GM23338 (cell line): ENCODE results near the gene LAD1. TPM values are rescaled to one million over a fixed set of nuclear protein-coding genes. Genes with fewer than 3 reads are reported as not detected.

Experiments used
- ATAC-seq: fragments of 200-7000 bp; cut with Tn5 transposase; 3 replicates; pipeline ENCODE4 v1.9.1; 2020
- DNase-seq: peaks from one replicate; pipeline ENCODE4 v3.0.0-alpha.2; 2015; ENCODE audit warnings: low spot score
- H2AFZ ChIP-seq: fragments of 200-600 bp; sonication (generic); 2 replicates; pipeline ENCODE4 v1.8.0; 2016; ENCODE audit warnings: antibody characterized with exemption, mild to moderate bottlenecking, moderate library complexity
- H3F3A ChIP-seq: fragments of 200-600 bp; sonication (generic); replicated peaks from 2 replicates; pipeline ENCODE4 v1.8.0; 2017; ENCODE audit warnings: antibody characterized with exemption, mixed run types, low read depth
- H3K27ac ChIP-seq: fragments of 200-600 bp; sonication (generic); 2 replicates; pipeline ENCODE4 v1.6.1; 2016; ENCODE audit warnings: low read depth
- H3K27me3 ChIP-seq: fragments of 200-600 bp; sonication (generic); 2 replicates; pipeline ENCODE4 v1.8.0; 2016; ENCODE audit warnings: mild to moderate bottlenecking, mixed run types, moderate library complexity; ENCODE audit not compliant: insufficient read depth
- H3K36me3 ChIP-seq: fragments of 200-600 bp; sonication (generic); 2 replicates; pipeline ENCODE4 v1.8.0; 2016; ENCODE audit warnings: mild to moderate bottlenecking; ENCODE audit not compliant: insufficient read depth
- H3K4me1 ChIP-seq: fragments of 200-600 bp; sonication (generic); 2 replicates; pipeline ENCODE4 v1.8.0; 2016; ENCODE audit warnings: mild to moderate bottlenecking, moderate library complexity; ENCODE audit not compliant: insufficient read depth
- H3K4me2 ChIP-seq: fragments of 200-600 bp; sonication (generic); 2 replicates; pipeline ENCODE4 v1.7.1; 2017; ENCODE audit warnings: mixed run types
- H3K4me3 ChIP-seq: fragments of 200-600 bp; sonication (generic); 2 replicates; pipeline ENCODE4 v1.6.1; 2016; ENCODE audit warnings: mixed run types
- H3K79me2 ChIP-seq: fragments of 200-600 bp; sonication (generic); replicated peaks from 2 replicates; pipeline ENCODE4 v1.8.0; 2017; ENCODE audit warnings: mild to moderate bottlenecking; ENCODE audit not compliant: insufficient read depth
- H3K9me2 ChIP-seq: fragments of 200-600 bp; sonication (generic); 2 replicates; pipeline ENCODE4 v1.8.0; 2017; ENCODE audit not compliant: insufficient read depth
- H4K20me1 ChIP-seq: fragments of 200-600 bp; sonication (generic); replicated peaks from 2 replicates; pipeline ENCODE4 v1.8.0; 2017; ENCODE audit warnings: mild to moderate bottlenecking; ENCODE audit not compliant: insufficient read depth
- H3K27ac Mint-ChIP-seq: 2 replicates; pipeline ENCODE4 v1.8.0; 2020; ENCODE audit warnings: inconsistent platforms, mild to moderate bottlenecking, moderate library complexity, mixed read lengths
- H3K27me3 Mint-ChIP-seq: 3 replicates; pipeline ENCODE4 v1.8.0; 2022; ENCODE audit warnings: low read depth, mild to moderate bottlenecking, moderate library complexity, mixed read lengths, inconsistent platforms; ENCODE audit not compliant: insufficient read depth, poor library complexity
- H3K36me3 Mint-ChIP-seq: 3 replicates; pipeline ENCODE4 v1.8.0; 2021; ENCODE audit warnings: low read depth, mild to moderate bottlenecking, inconsistent platforms, moderate library complexity, mixed read lengths
- H3K4me1 Mint-ChIP-seq: 3 replicates; pipeline ENCODE4 v1.8.0; 2020; ENCODE audit warnings: mild to moderate bottlenecking, inconsistent platforms, mixed read lengths
- H3K4me3 Mint-ChIP-seq: 3 replicates; pipeline ENCODE4 v1.8.0; 2021; ENCODE audit warnings: moderate library complexity, mild to moderate bottlenecking, inconsistent platforms, mixed read lengths
- H3K9me3 Mint-ChIP-seq: 3 replicates; pipeline ENCODE4 v1.8.0; 2020; ENCODE audit warnings: moderate library complexity, mild to moderate bottlenecking, inconsistent platforms, mixed read lengths
- CREB1 ChIP-seq: fragments of 250-450 bp; sonication (Bioruptor Pico); IDR thresholded peaks from 2 replicates; pipeline ENCODE4 v1.5.0; 2020; ENCODE audit warnings: low read depth, mild to moderate bottlenecking, moderate library complexity
- EZH2 ChIP-seq: fragments of 200-600 bp; sonication (generic); IDR thresholded peaks from one replicate; pipeline ENCODE4 v1.8.0; 2017; ENCODE audit warnings: antibody characterized with exemption, mild to moderate bottlenecking, low read depth; ENCODE audit not compliant: unreplicated experiment
- EZH2phosphoT487 ChIP-seq: fragments of 200-600 bp; sonication (generic); IDR thresholded peaks from one replicate; pipeline ENCODE4 v1.8.1; 2018; ENCODE audit warnings: antibody characterized with exemption; ENCODE audit not compliant: unreplicated experiment
- JUNB ChIP-seq: IDR thresholded peaks from one replicate; pipeline ENCODE4 v1.6.1; 2016; ENCODE audit warnings: antibody characterized with exemption; ENCODE audit not compliant: unreplicated experiment
- NANOG ChIP-seq: IDR thresholded peaks from 2 replicates; pipeline ENCODE4 v1.6.1; 2016; ENCODE audit warnings: antibody characterized with exemption, borderline replicate concordance
- POLR2AphosphoS5 ChIP-seq: IDR thresholded peaks from 2 replicates; pipeline ENCODE4 v1.6.1; 2016; ENCODE audit warnings: antibody characterized with exemption, low read depth
- STAT1 ChIP-seq: IDR thresholded peaks from one replicate; pipeline ENCODE4 v1.6.1; 2016; ENCODE audit warnings: antibody characterized with exemption; ENCODE audit not compliant: unreplicated experiment
- ZNF114 ChIP-seq: fragments of 250-450 bp; sonication (Bioruptor Pico); IDR thresholded peaks from 2 replicates; pipeline ENCODE4 v1.5.0; 2020; ENCODE audit warnings: mild to moderate bottlenecking, moderate library complexity
- ZNF331 ChIP-seq: fragments of 250-450 bp; sonication (Bioruptor Pico); IDR thresholded peaks from 2 replicates; pipeline ENCODE4 v1.5.0; 2020; ENCODE audit warnings: low read depth, mild to moderate bottlenecking, moderate library complexity
- ZNF462 ChIP-seq: fragments of 250-450 bp; sonication (Bioruptor Pico); IDR thresholded peaks from 2 replicates; pipeline ENCODE4 v1.5.0; 2020; ENCODE audit warnings: mild to moderate bottlenecking, moderate library complexity
- polyA plus RNA-seq: library from polyadenylated mRNA; unstranded; fragments of >200 nt; fragmentation: Nextera tagmentation; extraction: Ambion mirVana; gene quantifications from 2 replicates; pipeline ENCODE4 v1.2.1, GENCODE V29; 2016
- total RNA-seq: library from RNA; depleted of rRNA; stranded (reverse); fragments of >200 nt; shearing (Covaris generic); gene quantifications from 2 replicates; pipeline ENCODE4 v1.2.3, GENCODE V29; 2014
- TF ChIP-seq, protein P1 (sequence below), 2 experiments: fragments of 200-600 bp in 1 of 2; sonication (generic) in 1 of 2; conservative IDR thresholded peaks; 2 replicates each; pipeline versions ENCODE4 v1.5.1 to v1.6.1; 2016 to 2017; ENCODE audit warnings: antibody characterized with exemption in 2 of 2, low read depth in 2 of 2, mild to moderate bottlenecking in 2 of 2, moderate library complexity in 1 of 2
- TF ChIP-seq, protein P2 (sequence below): IDR thresholded peaks from 2 replicates; pipeline ENCODE4 v1.6.1; 2016; ENCODE audit warnings: antibody characterized with exemption

Gene LAD1
- total and polyA plus RNA-seq, 2 experiments from 2014 or later = 17.6 to 18.9 TPM

GRCh38 chr1:201400852-201401230 is 1.7 kb upstream of the LAD1 start (continued):
- no peak for TF ChIP-seq ZNF114 (CRISPR knock-in tag)
- TF ChIP-seq, protein P1, sequence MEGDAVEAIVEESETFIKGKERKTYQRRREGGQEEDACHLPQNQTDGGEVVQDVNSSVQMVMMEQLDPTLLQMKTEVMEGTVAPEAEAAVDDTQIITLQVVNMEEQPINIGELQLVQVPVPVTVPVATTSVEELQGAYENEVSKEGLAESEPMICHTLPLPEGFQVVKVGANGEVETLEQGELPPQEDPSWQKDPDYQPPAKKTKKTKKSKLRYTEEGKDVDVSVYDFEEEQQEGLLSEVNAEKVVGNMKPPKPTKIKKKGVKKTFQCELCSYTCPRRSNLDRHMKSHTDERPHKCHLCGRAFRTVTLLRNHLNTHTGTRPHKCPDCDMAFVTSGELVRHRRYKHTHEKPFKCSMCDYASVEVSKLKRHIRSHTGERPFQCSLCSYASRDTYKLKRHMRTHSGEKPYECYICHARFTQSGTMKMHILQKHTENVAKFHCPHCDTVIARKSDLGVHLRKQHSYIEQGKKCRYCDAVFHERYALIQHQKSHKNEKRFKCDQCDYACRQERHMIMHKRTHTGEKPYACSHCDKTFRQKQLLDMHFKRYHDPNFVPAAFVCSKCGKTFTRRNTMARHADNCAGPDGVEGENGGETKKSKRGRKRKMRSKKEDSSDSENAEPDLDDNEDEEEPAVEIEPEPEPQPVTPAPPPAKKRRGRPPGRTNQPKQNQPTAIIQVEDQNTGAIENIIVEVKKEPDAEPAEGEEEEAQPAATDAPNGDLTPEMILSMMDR (conservative IDR thresholded peaks at IDR 0.05; ENCODE audit: low read depth in 2 of 2) = no peak
- TF ChIP-seq EZH2phosphoT487 = no peak
- TF ChIP-seq EZH2 = no peak

DNA sequence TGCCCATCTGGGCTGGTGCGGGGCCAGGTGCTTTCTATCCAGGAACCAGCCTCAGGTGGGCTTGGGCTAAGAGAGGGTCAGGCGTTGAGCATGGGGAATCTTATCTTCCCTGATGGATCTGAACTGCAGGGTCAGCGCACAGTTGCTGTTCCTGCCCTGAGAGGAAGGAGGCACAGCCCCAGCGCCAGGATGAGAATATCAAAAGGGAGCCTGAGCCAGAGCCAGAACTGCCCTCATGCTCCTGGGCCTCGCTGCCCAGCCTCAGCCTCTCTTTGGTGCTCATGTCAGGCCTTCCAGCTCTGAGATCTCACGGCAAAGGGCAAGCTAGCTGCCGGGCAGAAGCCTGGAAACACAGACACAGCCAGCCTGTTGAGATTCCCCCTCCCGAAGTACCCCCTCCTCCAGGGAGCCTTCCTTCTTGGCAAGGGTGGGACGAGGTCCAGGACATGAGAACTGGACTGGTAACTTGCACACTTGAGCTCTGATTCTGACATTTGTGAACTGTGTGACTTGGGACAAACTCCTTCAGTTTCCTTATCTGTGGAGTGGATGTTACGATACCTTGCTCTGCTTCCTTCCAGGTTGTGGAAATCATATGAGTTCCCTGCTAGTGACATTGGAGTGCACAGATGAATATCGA is 1.2 kb upstream of the LAD1 start:
- Histone ChIP-seq H3K4me1 (peaks cover 18% of the 10 kb centered on the region), H3K27ac (no peak overlapping the region), H2AFZ (peak overlapping the region; percentile 97; the same call in 1 of the 2 replicates), H3K4me2 (peak overlapping the region; percentile 97), H3K36me3 (no peaks in the 10 kb centered on the region), H3K27me3 (peaks cover 28% of the 10 kb centered on the region), H3K9me2 (no peaks in the 10 kb centered on the region), H3F3A (0 out of 2 replicates have a peak, but pooled peaks cover 5% of the 10 kb centered on the region), H4K20me1 (no peaks in the 10 kb centered on the region), H3K4me3 (peak overlapping the region; percentile 81), H3K79me2 (no peaks in the 10 kb centered on the region)
- H3K4me1 Mint-ChIP-seq = peaks cover 21% of the 10 kb centered on the region
- no peaks in the 10 kb centered on the region for H3K9me3 Mint-ChIP-seq
- H3K36me3 Mint-ChIP-seq = no peaks in the 10 kb centered on the region
- DNase-seq (no peak), ATAC-seq (peak; percentile 12)
- peak overlapping the region; percentile 67 for H3K4me3 Mint-ChIP-seq
- peaks cover 23% of the 10 kb centered on the region for H3K27me3 Mint-ChIP-seq
- H3K27ac Mint-ChIP-seq = no peak overlapping the region
- TF ChIP-seq EZH2phosphoT487 (no peak), CREB1 (no peak), ZNF462 (CRISPR knock-in tag) (no peak), EZH2 (no peak), POLR2AphosphoS5 (no peak), JUNB (no peak), STAT1 (no peak), ZNF114 (CRISPR knock-in tag) (no peak), ZNF331 (no peak), NANOG (no peak)
- TF ChIP-seq, protein P2, sequence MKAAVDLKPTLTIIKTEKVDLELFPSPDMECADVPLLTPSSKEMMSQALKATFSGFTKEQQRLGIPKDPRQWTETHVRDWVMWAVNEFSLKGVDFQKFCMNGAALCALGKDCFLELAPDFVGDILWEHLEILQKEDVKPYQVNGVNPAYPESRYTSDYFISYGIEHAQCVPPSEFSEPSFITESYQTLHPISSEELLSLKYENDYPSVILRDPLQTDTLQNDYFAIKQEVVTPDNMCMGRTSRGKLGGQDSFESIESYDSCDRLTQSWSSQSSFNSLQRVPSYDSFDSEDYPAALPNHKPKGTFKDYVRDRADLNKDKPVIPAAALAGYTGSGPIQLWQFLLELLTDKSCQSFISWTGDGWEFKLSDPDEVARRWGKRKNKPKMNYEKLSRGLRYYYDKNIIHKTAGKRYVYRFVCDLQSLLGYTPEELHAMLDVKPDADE = no peak
- TF ChIP-seq, protein P1 (conservative IDR thresholded peaks at IDR 0.05; ENCODE audit: low read depth in 2 of 2) = no peak
